NCI-H446 (cell line): ENCODE data around the gene KLF6.

Source experiments
- DNase-seq, 2 experiments: peaks; one replicate each; lab custom pipeline; 2025; lab: John Stamatoyannopoulos, UW

KLF6 gene

GRCh38 chr10:3811291-3811870 lies 26.4 kb upstream of the KLF6 start:
- DNase-seq, result peak in 1 of 2 experiments; percentile 50

- DNase-seq, result no peak
Observed at GRCh38 chr10:3808689-3809199, 23.7 kb upstream of the KLF6 start.

GRCh38 chr10:3807928-3808496 lies 23.0 kb upstream of the KLF6 start:
- peak in 1 of 2 experiments; percentile 14 for DNase-seq

GRCh38 chr10:3807211-3807927 lies 22.4 kb upstream of the KLF6 start:
- DNase-seq, result no peak

- no peak for DNase-seq
Observed at GRCh38 chr10:3806603-3807002, 21.6 kb upstream of the KLF6 start.

- peak in 1 of 2 experiments; percentile 22 for DNase-seq
Observed at GRCh38 chr10:3805791-3806461, 20.9 kb upstream of the KLF6 start.

GRCh38 chr10:3805201-3805790 lies 20.3 kb upstream of the KLF6 start:
- no peak for DNase-seq

- DNase-seq, result no peak
Observed at GRCh38 chr10:3803927-3804741, 19.1 kb upstream of the KLF6 start.

GRCh38 chr10:3803295-3803926 lies 18.4 kb upstream of the KLF6 start:
- DNase-seq, result no peak

- no peak for DNase-seq
Observed at GRCh38 chr10:3802526-3803265, 17.7 kb upstream of the KLF6 start.

GRCh38 chr10:3801558-3802192 lies 16.7 kb upstream of the KLF6 start:
- DNase-seq, result no peak

GRCh38 chr10:3800586-3800985 lies 15.6 kb upstream of the KLF6 start:
- no peak for DNase-seq

- DNase-seq, result no peak
Observed at GRCh38 chr10:3797750-3798149, 12.7 kb upstream of the KLF6 start.

- DNase-seq, result no peak
Observed at GRCh38 chr10:3793553-3793952, 8.5 kb upstream of the KLF6 start.

- DNase-seq, result no peak
Observed at GRCh38 chr10:3792710-3793219, 7.8 kb upstream of the KLF6 start.

GRCh38 chr10:3791974-3792633 lies 7.1 kb upstream of the KLF6 start:
- no peak for DNase-seq

GRCh38 chr10:3790858-3791257 lies 5.8 kb upstream of the KLF6 start:
- no peak for DNase-seq

GRCh38 chr10:3790272-3790671 lies 5.3 kb upstream of the KLF6 start:
- DNase-seq, result no peak

GRCh38 chr10:3789621-3790020 lies 4.6 kb upstream of the KLF6 start:
- DNase-seq, result no peak
